ENCODE measurements around the gene NCOA7. TPM values are rescaled to one million over a fixed set of nuclear protein-coding genes. Genes with fewer than 3 reads are reported as not detected.

NCOA7 gene
- polyA plus RNA-seq, 1 of the 3 experiments (the other 2 are of a cell fraction) = 16.3 TPM

DNA sequence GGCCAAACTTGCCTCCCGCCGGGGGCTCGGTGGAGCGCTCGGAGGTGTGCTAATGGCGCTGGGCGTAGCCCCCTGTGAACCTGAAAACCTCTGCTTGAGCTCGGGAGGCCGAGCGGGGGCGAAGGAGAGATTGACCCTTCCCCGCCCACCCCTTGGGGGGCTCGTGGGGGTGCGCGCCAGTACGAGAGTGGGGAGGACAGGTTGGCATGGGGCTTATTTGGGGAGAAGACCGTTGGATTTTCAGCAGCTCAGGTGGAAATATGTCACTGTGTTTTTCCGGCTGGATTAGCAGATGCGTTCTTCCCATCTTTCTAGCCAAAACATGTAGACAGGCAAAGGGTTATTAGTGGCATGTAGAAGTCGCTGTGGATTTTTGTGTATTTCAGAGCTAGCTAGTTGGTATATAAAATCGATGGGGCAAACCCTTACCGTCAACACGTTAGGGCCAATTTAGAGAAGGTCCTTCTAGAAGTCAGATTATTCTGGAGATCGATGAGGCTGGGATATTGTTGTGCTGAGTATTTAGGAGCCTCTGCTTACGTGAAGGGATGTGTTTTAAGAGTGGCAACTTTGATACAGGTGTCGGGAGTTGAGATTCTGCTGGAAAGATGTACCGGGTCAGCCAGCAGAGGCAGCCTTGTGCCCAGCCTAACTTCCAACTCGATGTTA, 525 bp downstream of the NCOA7 start (continued):
- TF ChIP-seq, protein P1, sequence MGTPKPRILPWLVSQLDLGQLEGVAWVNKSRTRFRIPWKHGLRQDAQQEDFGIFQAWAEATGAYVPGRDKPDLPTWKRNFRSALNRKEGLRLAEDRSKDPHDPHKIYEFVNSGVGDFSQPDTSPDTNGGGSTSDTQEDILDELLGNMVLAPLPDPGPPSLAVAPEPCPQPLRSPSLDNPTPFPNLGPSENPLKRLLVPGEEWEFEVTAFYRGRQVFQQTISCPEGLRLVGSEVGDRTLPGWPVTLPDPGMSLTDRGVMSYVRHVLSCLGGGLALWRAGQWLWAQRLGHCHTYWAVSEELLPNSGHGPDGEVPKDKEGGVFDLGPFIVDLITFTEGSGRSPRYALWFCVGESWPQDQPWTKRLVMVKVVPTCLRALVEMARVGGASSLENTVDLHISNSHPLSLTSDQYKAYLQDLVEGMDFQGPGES (IDR thresholded peaks at IDR 0.05; ENCODE audit: low read depth, low read length) = no peak
- TF ChIP-seq TAF1 (IDR thresholded peaks at IDR 0.05; ENCODE audit: borderline replicate concordance, low read depth, low read length) (no peak), RAD21 (IDR thresholded peaks at IDR 0.05; ENCODE audit: low read length) (peak; percentile 69)
- TF ChIP-seq, protein P2, sequence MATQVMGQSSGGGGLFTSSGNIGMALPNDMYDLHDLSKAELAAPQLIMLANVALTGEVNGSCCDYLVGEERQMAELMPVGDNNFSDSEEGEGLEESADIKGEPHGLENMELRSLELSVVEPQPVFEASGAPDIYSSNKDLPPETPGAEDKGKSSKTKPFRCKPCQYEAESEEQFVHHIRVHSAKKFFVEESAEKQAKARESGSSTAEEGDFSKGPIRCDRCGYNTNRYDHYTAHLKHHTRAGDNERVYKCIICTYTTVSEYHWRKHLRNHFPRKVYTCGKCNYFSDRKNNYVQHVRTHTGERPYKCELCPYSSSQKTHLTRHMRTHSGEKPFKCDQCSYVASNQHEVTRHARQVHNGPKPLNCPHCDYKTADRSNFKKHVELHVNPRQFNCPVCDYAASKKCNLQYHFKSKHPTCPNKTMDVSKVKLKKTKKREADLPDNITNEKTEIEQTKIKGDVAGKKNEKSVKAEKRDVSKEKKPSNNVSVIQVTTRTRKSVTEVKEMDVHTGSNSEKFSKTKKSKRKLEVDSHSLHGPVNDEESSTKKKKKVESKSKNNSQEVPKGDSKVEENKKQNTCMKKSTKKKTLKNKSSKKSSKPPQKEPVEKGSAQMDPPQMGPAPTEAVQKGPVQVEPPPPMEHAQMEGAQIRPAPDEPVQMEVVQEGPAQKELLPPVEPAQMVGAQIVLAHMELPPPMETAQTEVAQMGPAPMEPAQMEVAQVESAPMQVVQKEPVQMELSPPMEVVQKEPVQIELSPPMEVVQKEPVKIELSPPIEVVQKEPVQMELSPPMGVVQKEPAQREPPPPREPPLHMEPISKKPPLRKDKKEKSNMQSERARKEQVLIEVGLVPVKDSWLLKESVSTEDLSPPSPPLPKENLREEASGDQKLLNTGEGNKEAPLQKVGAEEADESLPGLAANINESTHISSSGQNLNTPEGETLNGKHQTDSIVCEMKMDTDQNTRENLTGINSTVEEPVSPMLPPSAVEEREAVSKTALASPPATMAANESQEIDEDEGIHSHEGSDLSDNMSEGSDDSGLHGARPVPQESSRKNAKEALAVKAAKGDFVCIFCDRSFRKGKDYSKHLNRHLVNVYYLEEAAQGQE (IDR thresholded peaks at IDR 0.05; ENCODE audit: low read depth, low read length) = no peak

DNA sequence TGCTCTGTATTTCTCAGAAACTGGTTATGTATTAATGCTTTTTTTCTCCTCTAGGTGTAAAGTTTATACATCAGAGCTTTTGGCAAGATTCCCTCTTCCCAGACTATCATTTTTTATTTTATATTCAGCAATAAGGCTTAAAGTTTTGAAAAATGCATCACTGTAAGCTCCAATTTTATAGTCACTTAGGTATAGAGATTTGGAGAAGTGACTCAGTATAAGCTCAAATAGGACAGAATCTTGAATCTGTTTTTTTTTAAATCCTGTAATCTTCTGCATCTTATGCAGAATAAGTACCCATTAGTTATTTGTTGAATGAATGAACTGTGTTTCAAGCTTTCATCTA, 1.0 kb downstream of the NCOA7 start:
- H2AFZ ChIP-seq (ENCODE audit: low read depth) = peak overlapping the region; percentile 89; the same call in 1 of the 2 replicates
- TF ChIP-seq, protein P3, sequence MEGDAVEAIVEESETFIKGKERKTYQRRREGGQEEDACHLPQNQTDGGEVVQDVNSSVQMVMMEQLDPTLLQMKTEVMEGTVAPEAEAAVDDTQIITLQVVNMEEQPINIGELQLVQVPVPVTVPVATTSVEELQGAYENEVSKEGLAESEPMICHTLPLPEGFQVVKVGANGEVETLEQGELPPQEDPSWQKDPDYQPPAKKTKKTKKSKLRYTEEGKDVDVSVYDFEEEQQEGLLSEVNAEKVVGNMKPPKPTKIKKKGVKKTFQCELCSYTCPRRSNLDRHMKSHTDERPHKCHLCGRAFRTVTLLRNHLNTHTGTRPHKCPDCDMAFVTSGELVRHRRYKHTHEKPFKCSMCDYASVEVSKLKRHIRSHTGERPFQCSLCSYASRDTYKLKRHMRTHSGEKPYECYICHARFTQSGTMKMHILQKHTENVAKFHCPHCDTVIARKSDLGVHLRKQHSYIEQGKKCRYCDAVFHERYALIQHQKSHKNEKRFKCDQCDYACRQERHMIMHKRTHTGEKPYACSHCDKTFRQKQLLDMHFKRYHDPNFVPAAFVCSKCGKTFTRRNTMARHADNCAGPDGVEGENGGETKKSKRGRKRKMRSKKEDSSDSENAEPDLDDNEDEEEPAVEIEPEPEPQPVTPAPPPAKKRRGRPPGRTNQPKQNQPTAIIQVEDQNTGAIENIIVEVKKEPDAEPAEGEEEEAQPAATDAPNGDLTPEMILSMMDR (IDR thresholded peaks at IDR 0.05) = 0 out of 2 replicates have a peak, but pooled peaks have one; percentile 5
- TF ChIP-seq FOSL2 (IDR thresholded peaks at IDR 0.05; ENCODE audit: borderline replicate concordance, low read depth) = no peak
- TF ChIP-seq, protein P2 (IDR thresholded peaks at IDR 0.05; ENCODE audit: low read depth, low read length) = no peak
- TF ChIP-seq RAD21 (IDR thresholded peaks at IDR 0.05; ENCODE audit: low read length) = no peak
- CTCF ChIA-PET = interaction anchor here (0.6 to 4.7 kb wide), 44 partner anchors 10 to 1725 kb away, joined by 3 to 65 read pairs (median 5); partner anchors contain the start of gene HINT3
- peak overlapping the region; percentile 95 for H3K4me2 ChIP-seq
- H3K9me3 ChIP-seq = no peaks in the 10 kb centered on the region
- H3K4me1 ChIP-seq (ENCODE audit: control insufficient read depth in 1 of 2, insufficient read depth in 2 of 2, low read depth in 1 of 2, low read length in 1 of 2) = peaks cover 37 to 44% of the 10 kb centered on the region in 2 experiments
- H3K27me3 ChIP-seq (ENCODE audit: insufficient read depth) = no peaks in the 10 kb centered on the region
- no peak for DNase-seq
- H3K79me2 ChIP-seq (ENCODE audit: insufficient read depth) = peaks cover 48% of the 10 kb centered on the region
- H3K27ac ChIP-seq (ENCODE audit: low read depth in 2 of 2, low read length in 1 of 2) = peak overlapping the region; percentile 86 to 97
- H3F3A ChIP-seq (replicated peaks; ENCODE audit: insufficient read depth) = peaks cover 47% of the 10 kb centered on the region
- POLR2A ChIA-PET = interaction anchor here (1.1 to 4.0 kb wide), 5 partner anchors 11 to 194 kb away, joined by 4 to 61 read pairs (median 23); partner anchors contain the start of genes HINT3 and TRMT11
- no peaks in the 10 kb centered on the region for H3K9me2 ChIP-seq
- H3K36me3 ChIP-seq (replicated peaks in 1 of 2; ENCODE audit: control insufficient read depth in 1 of 2, insufficient read depth in 2 of 2, low read length in 1 of 2) = peaks cover 2% of the 10 kb centered on the region in 2 experiments
- H3K4me3 ChIP-seq (ENCODE audit: low read depth in 2 of 2, low read length in 1 of 2) = peak overlapping the region; percentile 67 to 92
- peak overlapping the region; percentile 86; the same call in 1 of the 2 replicates for H3K9ac ChIP-seq
- no peaks in the 10 kb centered on the region for H4K20me1 ChIP-seq (ENCODE audit: insufficient read depth)

All from SK-N-SH (cell line).